ENCODE measurements around the gene MON1A. TPM values are rescaled to one million over a fixed set of nuclear protein-coding genes. Genes with fewer than 3 reads are reported as not detected.

Gene MON1A
- total RNA-seq, 4 donors from 2014 or later: 6.7 to 9.4 (median 7.1) TPM

- no peak for TF ChIP-seq CTCF (IDR thresholded peaks at IDR 0.05; ENCODE audit: low read depth)
These were observed 26.0 kb upstream of the MON1A start for GRCh38 chr3:49955636-49956035.

GRCh38 chr3:49952924-49953323 lies 23.3 kb upstream of the MON1A start:
- no peak for TF ChIP-seq CTCF (IDR thresholded peaks at IDR 0.05; ENCODE audit: low read depth)

- no peak for TF ChIP-seq CTCF (IDR thresholded peaks at IDR 0.05; ENCODE audit: low read depth)
These were observed 13.0 kb upstream of the MON1A start for GRCh38 chr3:49942651-49943050.

GRCh38 chr3:49940667-49941249 lies 11.1 kb upstream of the MON1A start:
- no peak for TF ChIP-seq CTCF (IDR thresholded peaks at IDR 0.05; ENCODE audit: low read depth)

GRCh38 chr3:49939858-49940666 lies 10.5 kb upstream of the MON1A start, which contains the start of gene RBM6:
RBM6 (plus strand) TSS chr3:49940150; CDS start chr3:49962642, 22,492 bp downstream.
- no peak for TF ChIP-seq CTCF (IDR thresholded peaks at IDR 0.05; ENCODE audit: low read depth)

- TF ChIP-seq CTCF (IDR thresholded peaks at IDR 0.05; ENCODE audit: low read depth): no peak
These were observed 7.5 kb upstream of the MON1A start for GRCh38 chr3:49937090-49937489.

- TF ChIP-seq CTCF (IDR thresholded peaks at IDR 0.05; ENCODE audit: low read depth): no peak
These were observed 1.3 kb upstream of the MON1A start for GRCh38 chr3:49930922-49931321.

Measured in subcutaneous adipose tissue (tissue), 4 donors.